OCI-LY3 (cell line): ENCODE measurements around the gene ZC3H13.

Experiments used
- H2AFZ ChIP-seq: fragments of 200-600, 300-600 bp; shearing (Covaris generic); 2 replicates; pipeline ENCODE4 v1.6.0; 2014; ENCODE audit warnings: antibody characterized with exemption, low read depth, low read length
- H3K27ac ChIP-seq: fragments of 200-600, 300-600 bp; sonication (generic); 2 replicates; pipeline ENCODE4 v1.5.1; 2014; ENCODE audit warnings: mild to moderate bottlenecking, low read length, moderate library complexity, mixed read lengths
- H3K27me3 ChIP-seq: fragments of 200-600, 300-600 bp; sonication (generic); 2 replicates; pipeline ENCODE4 v1.6.1; 2014; ENCODE audit warnings: low read depth, low read length, mixed read lengths
- H3K36me3 ChIP-seq: fragments of 200-600, 300-600 bp; sonication (generic); replicated peaks from 2 replicates; pipeline ENCODE3; 2014; ENCODE audit warnings: low read depth, low read length, mixed read lengths
- H3K4me1 ChIP-seq: fragments of 300-600, 200-600 bp; sonication (generic); 2 replicates; pipeline ENCODE4 v1.6.1; 2014; ENCODE audit warnings: low read length, mixed read lengths
- H3K4me2 ChIP-seq: fragments of 200-600, 300-600 bp; sonication (generic); 2 replicates; pipeline ENCODE4 v1.6.1; 2014; ENCODE audit warnings: low read length, mixed read lengths
- H3K4me3 ChIP-seq: fragments of 300-600, 200-600 bp; sonication (generic); 2 replicates; pipeline ENCODE4 v1.5.1; 2014; ENCODE audit warnings: antibody characterized with exemption, mild to moderate bottlenecking, low read length, moderate library complexity
- H3K79me2 ChIP-seq: fragments of 300-600, 200-600 bp; shearing (Covaris generic); 2 replicates; pipeline ENCODE4 v1.6.1; 2014; ENCODE audit warnings: mild to moderate bottlenecking, low read length, mixed read lengths
- H3K9ac ChIP-seq: fragments of 300-600, 200-600 bp; shearing (Covaris generic); 2 replicates; pipeline ENCODE4 v1.6.0; 2014; ENCODE audit warnings: mild to moderate bottlenecking, low read length, moderate library complexity
- H3K9me3 ChIP-seq: fragments of 200-600, 300-600 bp; shearing (Covaris generic); 2 replicates; pipeline ENCODE4 v1.6.1; 2014; ENCODE audit warnings: low read length, mixed read lengths; ENCODE audit not compliant: insufficient read depth
- H4K20me1 ChIP-seq: fragments of 200-600, 300-600 bp; sonication (generic); 2 replicates; pipeline ENCODE4 v1.6.1; 2016; ENCODE audit warnings: low read length, mixed read lengths; ENCODE audit not compliant: insufficient read depth
- CTCF ChIP-seq: fragments of 200-600, 300-600 bp; sonication (generic); IDR thresholded peaks from 2 replicates; pipeline ENCODE4 v1.5.1; 2014; ENCODE audit warnings: antibody characterized with exemption, low read length, low read depth
- EZH2phosphoT487 ChIP-seq: fragments of 200-600 bp; shearing (Covaris generic); IDR thresholded peaks from 2 replicates; pipeline ENCODE4 v1.6.1; 2018; ENCODE audit warnings: antibody characterized with exemption, mixed run types, low read depth

ZC3H13 gene

GRCh38 chr13:45932172-45932571 is 120.4 kb downstream of the ZC3H13 start:
- Histone ChIP-seq H3K9me3 (no peaks in the 10 kb centered on the region), H3K27me3 (no peaks in the 10 kb centered on the region; the same call in 1 of the 2 replicates), H4K20me1 (no peaks in the 10 kb centered on the region), H3K79me2 (no peaks in the 10 kb centered on the region), H3K9ac (no peak overlapping the region), H3K36me3 (no peaks in the 10 kb centered on the region), H3K4me3 (no peak overlapping the region), H2AFZ (no peak overlapping the region), H3K4me1 (peaks cover 7% of the 10 kb centered on the region), H3K4me2 (no peak overlapping the region), H3K27ac (no peak overlapping the region)
- TF ChIP-seq CTCF, result no peak
- TF ChIP-seq EZH2phosphoT487, result no peak

GRCh38 chr13:45931211-45931610 is 121.3 kb downstream of the ZC3H13 start:
- H3K4me2 ChIP-seq, result no peak overlapping the region
- H3K27ac ChIP-seq, result no peak overlapping the region
- H3K4me3 ChIP-seq, result no peak overlapping the region
- no peak overlapping the region for H2AFZ ChIP-seq
- H3K79me2 ChIP-seq, result no peaks in the 10 kb centered on the region
- H4K20me1 ChIP-seq, result no peaks in the 10 kb centered on the region
- H3K4me1 ChIP-seq, result peaks cover 7% of the 10 kb centered on the region
- H3K9ac ChIP-seq, result no peak overlapping the region
- no peaks in the 10 kb centered on the region for H3K27me3 ChIP-seq
- no peak for TF ChIP-seq CTCF
- TF ChIP-seq EZH2phosphoT487, result no peak
- no peaks in the 10 kb centered on the region for H3K36me3 ChIP-seq
- no peaks in the 10 kb centered on the region for H3K9me3 ChIP-seq

GRCh38 chr13:45930177-45930576 is 122.4 kb downstream of the ZC3H13 start:
- H4K20me1 ChIP-seq, result no peaks in the 10 kb centered on the region
- TF ChIP-seq CTCF (no peak), EZH2phosphoT487 (no peak)
- H3K9me3 ChIP-seq, result no peaks in the 10 kb centered on the region
- H3K36me3 ChIP-seq, result no peaks in the 10 kb centered on the region
- H3K9ac ChIP-seq, result no peak overlapping the region
- no peaks in the 10 kb centered on the region for H3K79me2 ChIP-seq
- H3K27ac ChIP-seq, result no peak overlapping the region
- H2AFZ ChIP-seq, result no peak overlapping the region
- H3K4me1 ChIP-seq, result peaks cover 7% of the 10 kb centered on the region
- H3K4me2 ChIP-seq, result no peak overlapping the region
- H3K27me3 ChIP-seq, result no peaks in the 10 kb centered on the region
- H3K4me3 ChIP-seq, result no peak overlapping the region

GRCh38 chr13:45928843-45929242 is 123.7 kb downstream of the ZC3H13 start:
- H3K79me2 ChIP-seq, result no peaks in the 10 kb centered on the region
- no peak overlapping the region for H3K4me3 ChIP-seq
- TF ChIP-seq EZH2phosphoT487 (no peak), CTCF (no peak)
- H3K4me1 ChIP-seq, result peaks cover 7% of the 10 kb centered on the region
- H4K20me1 ChIP-seq, result no peaks in the 10 kb centered on the region
- H3K4me2 ChIP-seq, result no peak overlapping the region
- no peak overlapping the region for H2AFZ ChIP-seq
- H3K9ac ChIP-seq, result no peak overlapping the region
- H3K27me3 ChIP-seq, result no peaks in the 10 kb centered on the region
- no peaks in the 10 kb centered on the region for H3K36me3 ChIP-seq
- H3K27ac ChIP-seq, result no peak overlapping the region
- no peaks in the 10 kb centered on the region for H3K9me3 ChIP-seq
